Hippocampal formation (tissue), 2 donors: ENCODE measurements around the gene PPP1R15B.

Experiments used
- DNase-seq, 2 donors: peaks; one replicate each; lab custom pipeline; 2025; lab: John Stamatoyannopoulos, UW

Gene PPP1R15B

DNA sequence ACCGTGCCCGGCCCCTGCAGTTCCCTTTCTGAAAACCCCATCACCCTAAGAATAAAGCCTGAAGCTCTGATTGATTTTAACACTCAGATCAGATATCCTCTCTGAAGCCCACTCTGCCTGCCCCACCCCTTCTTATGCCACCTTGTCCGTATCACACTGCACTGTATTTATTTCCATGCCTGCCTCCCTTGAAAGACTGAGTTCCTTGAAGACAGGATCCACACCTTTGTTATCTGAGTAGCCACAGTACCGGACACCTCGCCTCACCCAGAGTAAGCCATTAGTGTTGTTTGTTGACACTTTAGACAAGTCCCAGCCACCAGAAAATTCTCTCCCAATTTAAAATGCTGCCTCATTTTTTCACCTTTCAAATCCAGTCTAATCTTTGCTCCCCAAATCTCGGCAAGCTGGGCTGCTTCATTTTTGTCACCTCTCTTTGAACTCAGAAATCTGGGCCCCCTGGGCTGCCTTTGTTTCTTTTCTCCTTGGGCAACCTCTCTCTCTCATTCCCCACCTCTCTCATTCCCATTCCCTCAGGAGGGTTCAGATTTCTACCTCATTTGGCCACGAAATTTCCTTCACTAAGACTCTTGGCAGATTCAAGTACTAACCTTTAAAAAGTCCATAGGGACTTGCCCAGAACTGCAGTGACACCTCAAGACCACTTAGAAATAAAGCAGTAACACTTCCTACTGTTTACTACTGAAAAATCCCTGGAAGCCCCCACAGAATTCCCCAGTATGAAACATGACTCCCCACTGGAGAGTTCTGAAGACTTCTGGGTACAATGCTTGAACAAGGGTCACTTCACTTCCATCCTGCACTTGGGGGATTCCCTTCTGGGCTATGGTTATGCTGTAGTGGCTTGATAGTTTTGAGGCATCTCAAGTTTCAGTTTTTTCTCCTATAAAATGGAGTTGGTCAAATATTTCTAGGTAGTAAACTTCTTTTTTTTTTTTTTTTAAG is 8.7 kb upstream of the PPP1R15B start:
- DNase-seq, result no peak

- no peak for DNase-seq
Observed at GRCh38 chr1:204419064-204419403, 7.4 kb upstream of the PPP1R15B start.

DNA sequence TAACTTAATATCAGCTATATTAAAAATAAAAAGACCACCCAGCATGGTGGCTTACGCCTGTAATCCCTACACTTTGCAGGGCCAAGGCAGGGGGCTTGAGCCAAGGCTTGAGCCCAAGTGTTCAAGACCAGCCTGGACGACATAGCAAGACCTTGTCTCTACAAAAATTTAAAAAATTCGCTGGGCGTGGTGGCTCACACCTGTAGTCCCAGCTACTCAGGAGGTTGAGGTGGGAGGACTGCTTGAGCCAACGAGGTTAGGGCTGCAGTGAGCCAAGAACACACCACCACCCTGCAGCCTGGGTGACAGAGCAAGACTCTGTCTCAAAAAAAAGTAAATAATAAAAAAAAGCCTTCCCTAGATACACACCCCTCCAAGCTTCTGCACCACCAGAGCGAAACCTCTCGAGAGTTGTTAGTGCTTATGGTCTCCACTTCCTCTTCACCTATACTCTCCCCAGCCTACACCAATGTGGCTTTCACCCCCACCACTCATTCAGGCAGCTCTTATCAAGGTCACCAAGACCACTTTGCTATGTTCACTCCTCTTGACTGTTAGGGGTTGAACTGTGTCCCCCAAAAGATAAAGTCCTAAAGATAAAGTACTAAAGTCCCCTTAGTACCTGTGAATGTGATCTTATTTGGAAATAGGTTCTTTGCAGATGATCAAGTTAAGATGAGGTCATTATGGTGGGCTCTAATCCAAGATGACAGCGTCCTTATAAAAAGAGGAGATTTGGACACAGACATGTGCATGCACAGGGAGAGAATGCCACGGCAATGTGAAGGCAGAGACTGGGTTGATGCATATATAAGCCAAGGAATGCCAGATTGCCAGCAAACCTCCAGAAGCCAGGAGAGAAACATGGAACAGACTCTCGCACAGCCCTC is 6.8 kb upstream of the PPP1R15B start:
- DNase-seq, result no peak

DNA sequence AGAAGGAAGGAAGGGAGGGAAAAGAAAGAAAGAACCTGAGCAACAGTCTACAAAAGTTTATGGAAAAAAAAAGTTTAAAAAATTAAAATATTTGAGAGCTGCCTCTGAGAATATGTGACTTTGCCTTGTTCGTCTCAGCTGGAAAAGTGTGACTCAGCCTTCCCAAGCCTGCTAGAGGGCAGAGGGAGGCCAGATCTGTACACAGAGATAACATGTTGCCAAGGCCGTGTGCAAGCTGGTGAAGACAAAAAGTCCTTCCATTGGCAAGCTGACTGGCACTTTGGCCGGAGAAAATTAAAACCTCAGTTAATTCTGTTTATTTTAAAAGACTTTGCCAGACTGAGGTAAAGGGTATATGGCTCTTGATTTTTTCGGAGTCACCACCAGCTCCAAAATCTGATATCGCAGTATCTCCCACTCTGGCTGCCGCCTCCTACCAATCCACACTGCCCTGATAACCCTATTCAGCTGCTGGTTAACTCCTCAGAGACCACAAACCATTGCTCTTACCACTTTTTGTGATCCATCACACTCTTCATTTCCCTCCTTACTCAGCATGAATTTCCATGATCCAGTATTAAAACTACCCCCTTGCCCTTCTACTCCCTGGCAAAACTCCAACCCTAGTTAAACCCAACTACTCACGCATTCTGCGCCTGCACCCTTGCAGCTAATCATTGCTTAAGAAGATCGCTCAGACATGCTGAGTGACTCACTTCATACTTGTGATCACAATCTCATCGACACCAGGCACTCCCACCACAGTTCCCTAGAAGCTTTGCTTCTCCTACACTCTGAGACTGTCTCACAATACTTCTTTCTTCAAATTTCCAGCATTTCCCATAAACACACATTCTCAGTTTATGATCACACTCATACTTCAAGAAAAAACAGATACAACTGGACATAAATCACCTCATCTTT is 5.7 kb upstream of the PPP1R15B start:
- DNase-seq, result peak in 1 of 2 donors; percentile 46

DNA sequence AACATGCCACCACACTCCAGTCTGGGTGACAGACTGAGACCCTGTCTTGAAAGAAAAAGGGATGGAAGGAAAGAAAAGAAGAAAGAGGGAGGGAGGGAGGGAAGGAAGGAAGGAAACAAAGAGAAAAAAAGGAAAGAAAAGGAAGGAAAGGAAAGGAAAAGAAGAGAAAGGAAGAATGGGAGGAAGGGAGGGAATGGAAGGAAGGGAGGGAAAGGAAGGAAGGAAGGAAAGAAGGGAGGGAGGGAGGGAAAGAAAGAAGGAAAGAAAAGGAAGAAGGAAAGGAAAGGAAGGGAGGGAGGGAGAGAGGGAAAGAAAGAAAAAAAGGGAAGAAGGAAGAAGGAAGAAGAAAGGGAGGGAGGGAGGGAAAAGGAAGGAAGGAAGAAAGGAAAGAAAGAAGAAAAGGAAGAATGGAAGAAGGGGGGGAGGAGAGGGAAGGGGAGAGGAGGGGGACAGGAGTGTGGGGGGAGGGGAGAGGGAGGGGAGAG is 5.0 kb upstream of the PPP1R15B start:
- DNase-seq, result no peak

- DNase-seq, result no peak
Observed at GRCh38 chr1:204415351-204415750, 3.7 kb upstream of the PPP1R15B start.

GRCh38 chr1:204414016-204414415 is 2.4 kb upstream of the PPP1R15B start:
- DNase-seq, result no peak

- no peak for DNase-seq
Observed at GRCh38 chr1:204413170-204413535, 1.5 kb upstream of the PPP1R15B start.

DNA sequence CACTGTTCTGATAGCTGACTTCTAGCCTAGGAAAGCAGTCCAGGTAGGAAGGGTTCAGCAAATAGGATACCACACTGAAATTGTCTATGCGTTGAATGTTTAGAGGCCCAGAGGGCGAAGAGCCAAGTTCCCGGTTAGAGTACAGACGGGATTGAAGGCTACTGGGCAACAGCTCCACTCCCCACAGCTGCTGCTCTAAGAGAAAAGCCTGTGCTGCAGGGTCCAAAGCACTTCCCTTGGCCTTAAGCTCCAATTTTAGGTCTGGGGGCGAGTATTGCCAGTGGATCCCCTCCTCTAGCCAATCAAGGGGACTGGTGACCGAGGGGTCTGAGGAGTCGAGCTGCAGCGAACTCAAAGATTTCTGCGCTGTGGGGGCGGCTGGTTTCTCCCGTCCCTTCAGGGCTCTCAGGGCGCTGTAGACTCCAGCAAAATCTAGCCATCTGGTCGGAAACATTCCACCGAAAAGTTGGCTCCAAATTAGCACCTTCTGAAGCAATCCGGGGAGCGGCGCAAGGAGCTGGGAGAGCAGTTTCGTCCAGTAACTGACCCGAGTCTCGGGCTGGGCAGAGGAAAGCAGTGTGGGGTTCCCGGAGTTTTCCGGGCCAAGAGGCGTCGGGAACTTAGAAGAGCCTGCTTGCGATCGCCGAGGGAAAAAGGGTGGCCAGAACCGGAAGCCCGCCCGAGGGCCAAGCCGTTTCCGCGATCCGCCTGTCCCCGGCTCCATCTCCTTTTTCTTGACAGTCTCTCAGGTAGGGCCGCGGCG is 748 bp downstream of the PPP1R15B start:
- no peak for DNase-seq

DNA sequence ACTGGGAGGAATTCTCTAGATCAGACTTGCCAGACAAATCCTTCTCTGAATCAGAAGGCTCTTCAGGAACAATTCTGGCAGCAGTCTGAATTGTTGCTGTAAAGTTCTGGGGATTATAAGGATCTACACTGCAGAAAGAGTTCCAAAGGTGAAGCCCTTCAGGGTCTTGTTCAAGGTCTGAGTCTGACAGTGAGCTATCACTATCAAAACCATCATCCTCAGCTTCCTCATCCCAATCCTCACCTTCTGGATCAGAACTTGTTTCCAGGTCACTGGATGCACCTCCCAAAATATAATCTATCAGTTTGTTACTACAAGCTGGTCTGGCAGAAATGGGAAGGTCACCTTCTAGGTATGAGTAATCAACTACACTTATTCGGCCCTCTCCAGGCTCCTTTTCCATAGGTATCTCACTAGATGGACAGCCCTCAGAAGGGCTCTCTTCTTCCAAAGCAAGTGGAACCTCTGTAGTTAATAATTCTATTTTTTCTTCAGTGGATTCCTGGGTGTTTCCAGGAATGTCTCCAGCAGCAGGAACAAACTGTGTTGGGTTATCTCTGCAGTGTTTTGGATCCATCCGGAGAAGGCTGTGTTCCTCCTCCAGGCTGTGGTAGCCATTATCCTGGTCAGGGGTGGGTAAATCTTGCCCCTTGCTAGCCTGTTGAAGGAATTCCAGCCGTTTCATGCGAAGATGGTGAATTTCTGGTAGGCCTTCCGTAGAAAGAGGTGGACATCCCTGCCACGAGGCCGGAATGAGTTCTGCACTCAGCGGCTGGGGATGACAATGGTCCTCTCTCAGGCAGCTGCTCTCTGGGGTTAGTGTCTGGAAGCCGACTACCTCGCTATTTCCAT is 1.6 kb downstream of the PPP1R15B start:
- DNase-seq, result no peak

DNA sequence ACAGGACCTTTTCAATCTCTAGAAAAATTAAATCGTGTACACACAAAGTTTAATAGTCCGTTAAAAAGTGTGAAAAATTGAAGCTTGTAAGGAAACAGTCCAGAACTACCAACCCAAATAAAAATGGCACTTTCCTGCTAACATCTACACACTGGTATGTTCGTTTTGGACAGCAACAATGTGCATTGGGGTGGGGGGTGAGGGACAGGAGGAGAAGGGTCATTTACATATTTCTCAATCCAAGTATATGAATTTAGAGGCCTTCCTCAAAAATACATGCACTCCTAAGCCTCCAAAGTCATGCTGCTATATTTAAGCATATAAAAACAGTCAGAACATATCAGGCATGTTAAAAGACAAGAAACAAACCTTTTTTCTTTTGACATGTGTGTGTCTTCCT is 2.5 kb downstream of the PPP1R15B start:
- DNase-seq, result no peak

- DNase-seq, result no peak
Observed at GRCh38 chr1:204408602-204409001, 3.0 kb downstream of the PPP1R15B start.

- peak; percentile 39 to 46 for DNase-seq
Observed at GRCh38 chr1:204408074-204408507, 3.5 kb downstream of the PPP1R15B start.

- DNase-seq, result no peak
Observed at GRCh38 chr1:204407295-204407971, 4.2 kb downstream of the PPP1R15B start.

GRCh38 chr1:204406621-204407020 is 5.0 kb downstream of the PPP1R15B start:
- no peak for DNase-seq

- DNase-seq, result no peak
Observed at GRCh38 chr1:204405988-204406387, 5.6 kb downstream of the PPP1R15B start.

- DNase-seq, result no peak
Observed at GRCh38 chr1:204404629-204405028, 7.0 kb downstream of the PPP1R15B start.

DNA sequence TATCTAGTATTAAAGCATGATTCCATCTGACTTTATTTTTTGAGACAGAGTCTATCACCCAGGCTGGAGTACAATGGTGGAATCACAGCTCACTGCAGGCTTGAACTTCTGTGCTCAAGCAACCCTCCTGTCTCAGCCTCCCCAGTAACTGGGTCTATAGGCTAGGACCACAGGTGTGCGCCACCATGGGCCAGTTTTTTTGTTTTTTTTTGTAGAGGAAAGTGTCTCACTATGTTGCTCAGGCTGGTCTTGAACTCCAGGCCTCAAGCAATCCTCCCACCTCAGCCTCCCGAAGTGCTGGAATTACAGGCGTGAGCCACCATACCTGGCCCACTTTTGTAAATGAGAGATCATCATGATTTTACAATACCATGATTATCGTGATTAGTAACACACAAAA is 9.2 kb downstream of the PPP1R15B start:
- DNase-seq, result no peak

GRCh38 chr1:204401730-204402129 is 9.9 kb downstream of the PPP1R15B start:
- DNase-seq, result no peak
